ACHN (cell line): Measurements from ENCODE around the gene FMO5.
"Not testable (repeated sequence)": the region's sequence is repeated elsewhere in the genome, so short reads cannot be mapped to it uniquely, and the experiment has no call there.

ENCODE experiments used
- DNase-seq: peaks from one replicate; pipeline ENCODE4 v3.0.0-alpha.2; 2015
- in situ Hi-C: cut with HindIII; loops from 2 replicates; pipeline ENCODE4 v1.10.0; 2017; ENCODE audit warnings: low sequenced_read_pairs, low pct_ligation_motif_present, low pct_unique_long_range_greater_than_20kb

FMO5 gene

GRCh38 chr1:147168626-147169058 is 56.5 kb downstream of the FMO5 start:
- DNase-seq: peak; percentile 23
- in situ Hi-C loops: no loop called here

GRCh38 chr1:147167365-147167764 is 57.8 kb downstream of the FMO5 start:
- in situ Hi-C loops: no loop called here

DNA sequence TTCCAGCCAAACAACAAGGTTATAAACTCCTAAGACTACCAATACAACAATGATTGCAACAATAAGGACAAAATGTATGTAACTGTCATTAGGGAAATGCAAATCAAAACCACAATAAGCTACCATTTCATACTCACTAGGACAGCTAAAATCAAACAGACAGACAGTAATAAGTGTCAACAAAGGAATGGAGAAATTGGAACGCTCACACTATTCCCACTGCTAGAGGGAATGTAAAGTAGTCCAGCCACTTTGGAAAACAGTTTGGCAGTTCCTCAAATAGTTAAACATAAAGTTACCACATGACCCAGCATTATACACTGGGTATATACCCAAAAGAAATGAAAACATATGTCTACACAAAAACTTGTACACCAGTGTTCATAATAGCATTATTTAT is 62.1 kb downstream of the FMO5 start:
- DNase-seq: no peak
- in situ Hi-C loops: no loop called here

More at GRCh38 chr1:147167365-147167764, 57.8 kb downstream of the FMO5 start:
- peak; percentile 95 for DNase-seq

DNA sequence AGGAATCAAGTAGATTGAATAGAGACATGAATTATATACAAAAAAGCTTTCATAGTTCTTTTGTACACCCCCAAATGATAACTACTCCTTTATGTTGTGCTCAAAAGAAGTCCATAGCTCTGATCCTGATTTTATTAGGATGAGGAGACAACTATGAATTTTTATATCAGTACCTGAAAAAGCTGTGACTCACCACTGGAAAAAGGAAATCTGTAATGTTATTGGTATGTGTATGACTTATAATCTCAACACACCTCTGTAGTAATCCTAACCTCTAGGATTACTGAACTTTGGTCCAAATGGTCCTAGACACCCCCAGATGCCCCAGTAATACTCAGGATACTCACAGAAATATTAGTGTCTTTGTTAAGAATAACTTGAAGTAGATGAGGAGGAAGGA is 63.0 kb downstream of the FMO5 start:
- no peak for DNase-seq
- in situ Hi-C loops: no loop called here

DNA sequence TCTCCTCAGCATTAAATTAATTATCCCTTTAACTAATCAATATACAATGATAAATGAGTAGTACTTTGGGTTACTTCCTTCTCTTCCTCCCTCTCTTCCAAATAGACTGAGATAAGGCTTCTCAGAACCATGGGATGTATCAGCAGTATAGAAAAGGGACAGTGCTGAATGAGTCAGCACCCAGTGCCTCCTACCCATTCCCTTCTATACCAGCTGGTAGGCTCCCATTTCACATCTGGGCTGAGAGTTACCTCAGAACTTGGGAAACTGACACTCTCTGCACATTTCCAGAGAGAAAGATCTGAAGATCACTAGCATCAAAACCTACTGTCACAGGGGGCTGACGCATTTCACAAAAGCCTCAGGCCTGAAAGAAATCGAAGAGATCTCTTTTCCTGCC is 68.0 kb downstream of the FMO5 start:
- in situ Hi-C loops, DNase-seq: not testable (repeated sequence)

DNA sequence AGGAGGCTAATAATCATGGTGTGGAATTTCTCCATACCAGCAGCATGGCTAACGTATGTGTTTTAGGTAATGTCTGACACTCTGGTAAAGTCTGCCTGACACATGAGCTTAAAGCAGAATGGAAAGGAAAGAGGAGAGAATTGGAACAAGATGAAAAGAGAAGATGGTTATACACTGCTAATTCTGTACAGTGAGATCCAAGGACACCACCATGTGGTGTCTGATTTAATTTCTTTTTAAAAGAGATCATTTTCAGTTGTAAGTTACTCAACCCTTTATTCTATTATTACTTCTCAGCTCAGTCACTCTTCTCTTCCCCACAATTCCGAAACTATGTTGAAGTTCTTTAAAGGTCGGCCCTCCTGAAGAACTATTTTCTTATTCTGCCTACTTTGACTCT is 68.5 kb downstream of the FMO5 start:
- no peak for DNase-seq
- in situ Hi-C loops: no loop called here

GRCh38 chr1:147152772-147153171 is 72.4 kb downstream of the FMO5 start:
- in situ Hi-C loops: no loop called here
- DNase-seq: no peak

GRCh38 chr1:147151244-147151643 is 73.9 kb downstream of the FMO5 start:
- in situ Hi-C loops: no loop called here
- DNase-seq: no peak

DNA sequence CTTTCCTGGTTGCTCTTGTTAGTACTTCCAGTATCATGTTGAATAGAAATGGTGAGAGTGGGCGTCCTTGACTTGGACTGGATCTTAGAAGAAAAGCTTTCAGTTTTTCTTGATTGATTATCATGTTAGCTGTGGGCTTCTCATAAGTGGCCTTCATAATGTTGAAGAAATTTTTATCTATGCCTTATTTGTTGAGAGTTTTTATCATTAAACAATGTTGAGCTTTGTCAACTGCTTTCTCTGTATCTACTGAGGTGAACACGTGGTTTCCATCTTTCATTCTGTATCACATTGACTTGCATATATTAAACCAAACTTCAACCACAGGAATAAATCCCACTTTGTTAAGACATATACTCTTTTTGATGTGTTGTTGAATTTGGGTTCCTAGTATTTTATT is 82.3 kb downstream of the FMO5 start:
- DNase-seq: no peak
- in situ Hi-C loops: no loop called here
